Measurements from ENCODE around the gene TMEM63B.

- TF ChIP-seq, protein P1, sequence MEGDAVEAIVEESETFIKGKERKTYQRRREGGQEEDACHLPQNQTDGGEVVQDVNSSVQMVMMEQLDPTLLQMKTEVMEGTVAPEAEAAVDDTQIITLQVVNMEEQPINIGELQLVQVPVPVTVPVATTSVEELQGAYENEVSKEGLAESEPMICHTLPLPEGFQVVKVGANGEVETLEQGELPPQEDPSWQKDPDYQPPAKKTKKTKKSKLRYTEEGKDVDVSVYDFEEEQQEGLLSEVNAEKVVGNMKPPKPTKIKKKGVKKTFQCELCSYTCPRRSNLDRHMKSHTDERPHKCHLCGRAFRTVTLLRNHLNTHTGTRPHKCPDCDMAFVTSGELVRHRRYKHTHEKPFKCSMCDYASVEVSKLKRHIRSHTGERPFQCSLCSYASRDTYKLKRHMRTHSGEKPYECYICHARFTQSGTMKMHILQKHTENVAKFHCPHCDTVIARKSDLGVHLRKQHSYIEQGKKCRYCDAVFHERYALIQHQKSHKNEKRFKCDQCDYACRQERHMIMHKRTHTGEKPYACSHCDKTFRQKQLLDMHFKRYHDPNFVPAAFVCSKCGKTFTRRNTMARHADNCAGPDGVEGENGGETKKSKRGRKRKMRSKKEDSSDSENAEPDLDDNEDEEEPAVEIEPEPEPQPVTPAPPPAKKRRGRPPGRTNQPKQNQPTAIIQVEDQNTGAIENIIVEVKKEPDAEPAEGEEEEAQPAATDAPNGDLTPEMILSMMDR (IDR thresholded peaks at IDR 0.05): peak in 3 of 7 experiments; percentile 13 to 25 (median 21)
- no peak for TF ChIP-seq POLR2A (IDR thresholded peaks at IDR 0.05)
These were observed 40.3 kb upstream of the TMEM63B start for GRCh38 chr6:44086931-44087574.
